ENCODE results near the gene RRAGC. TPM values are rescaled to one million over a fixed set of nuclear protein-coding genes. Genes with fewer than 3 reads are reported as not detected.

Gene RRAGC
- total and polyA plus RNA-seq, 9 of the 15 experiments (the other 6 are each of a cell fraction or from before 2014, with no cell fraction given) = 3.9 to 16.9 (median 10.9) TPM

GRCh38 chr1:38815903-38816627 lies 43.5 kb downstream of the RRAGC start (continued):
- TF ChIP-seq GABPB2 (CRISPR knock-in tag; conservative IDR thresholded peaks at IDR 0.05) (no peak), RFX1 (IDR thresholded peaks at IDR 0.05) (no peak), POLR2A (conservative IDR thresholded peaks at IDR 0.05) (no peak), GATAD2A (IDR thresholded peaks at IDR 0.05) (0 out of 2 replicates have a peak, but pooled peaks have one; percentile 82), KLF10 (CRISPR knock-in tag; IDR thresholded peaks at IDR 0.05) (no peak), ZNF3 (CRISPR knock-in tag; IDR thresholded peaks at IDR 0.05) (no peak), MLX (CRISPR knock-in tag; conservative IDR thresholded peaks at IDR 0.05) (no peak), CBX2 (IDR thresholded peaks at IDR 0.05; ENCODE audit: insufficient read depth, low read length, poor library complexity, severe bottlenecking) (no peak), FOXM1 (IDR thresholded peaks at IDR 0.05; ENCODE audit: low read depth) (peak; percentile 86), FOXM1 (CRISPR knock-in tag; IDR thresholded peaks at IDR 0.05; ENCODE audit: low read depth) (no peak), BRD9 (IDR thresholded peaks at IDR 0.05; ENCODE audit: low read depth, partially characterized antibody) (peak; percentile 40), PATZ1 (CRISPR knock-in tag; IDR thresholded peaks at IDR 0.05; ENCODE audit: borderline replicate concordance) (no peak), BRF2 (IDR thresholded peaks at IDR 0.05; ENCODE audit: borderline replicate concordance, insufficient read depth, insufficient read length) (no peak), U2AF1 (optimal IDR thresholded peaks at IDR 0.05; ENCODE audit: low read depth, low read length) (no peak), TCFL5 (CRISPR knock-in tag; conservative IDR thresholded peaks at IDR 0.05) (no peak), ZNF12 (CRISPR knock-in tag; IDR thresholded peaks at IDR 0.05) (peak; percentile 70; the same call in 1 of the 2 replicates), PYGO2 (tag; IDR thresholded peaks at IDR 0.05) (peak; percentile 29; the same call in 1 of the 2 replicates), HDAC2 (IDR thresholded peaks at IDR 0.05) (peak; percentile 96), E2F4 (CRISPR knock-in tag; IDR thresholded peaks at IDR 0.05; ENCODE audit: low read depth) (no peak), ZSCAN29 (IDR thresholded peaks at IDR 0.05) (peak; percentile 70; the same call in 1 of the 2 replicates), HDAC1 (IDR thresholded peaks at IDR 0.05) (peak in 1 of 2 experiments; percentile 93; a peak in 2 of 4 replicates), SMARCA5 (IDR thresholded peaks at IDR 0.05) (no peak), RBM22 (IDR thresholded peaks at IDR 0.05; ENCODE audit: low read depth, low read length, poor library complexity, severe bottlenecking) (no peak), ZNF583 (CRISPR knock-in tag; IDR thresholded peaks at IDR 0.05) (no peak; the same call in 1 of the 2 replicates), ATF1 (CRISPR knock-in tag; IDR thresholded peaks at IDR 0.05) (no peak), ATF1 (tag; IDR thresholded peaks at IDR 0.05) (peak; percentile 82), TGIF2 (CRISPR knock-in tag; IDR thresholded peaks at IDR 0.05) (no peak), MCM5 (IDR thresholded peaks at IDR 0.05; ENCODE audit: low read depth) (no peak)
